ENCODE measurements around the gene SLA2.

- no peak for TF ChIP-seq GLIS3 (CRISPR knock-in tag; IDR thresholded peaks at IDR 0.05)
- TF ChIP-seq ARNTL (CRISPR knock-in tag; IDR thresholded peaks at IDR 0.05; ENCODE audit: borderline replicate concordance, low read depth), result no peak
- no peak for TF ChIP-seq ZNF565 (CRISPR knock-in tag; conservative IDR thresholded peaks at IDR 0.05; ENCODE audit: low read depth)
- no peak for TF ChIP-seq ZFP30 (CRISPR knock-in tag; IDR thresholded peaks at IDR 0.05)
- TF ChIP-seq TCF4 (CRISPR knock-in tag; IDR thresholded peaks at IDR 0.05; ENCODE audit: borderline replicate concordance), result no peak
- no peak for TF ChIP-seq SNAI2 (CRISPR knock-in tag; IDR thresholded peaks at IDR 0.05)
- TF ChIP-seq, protein P1, sequence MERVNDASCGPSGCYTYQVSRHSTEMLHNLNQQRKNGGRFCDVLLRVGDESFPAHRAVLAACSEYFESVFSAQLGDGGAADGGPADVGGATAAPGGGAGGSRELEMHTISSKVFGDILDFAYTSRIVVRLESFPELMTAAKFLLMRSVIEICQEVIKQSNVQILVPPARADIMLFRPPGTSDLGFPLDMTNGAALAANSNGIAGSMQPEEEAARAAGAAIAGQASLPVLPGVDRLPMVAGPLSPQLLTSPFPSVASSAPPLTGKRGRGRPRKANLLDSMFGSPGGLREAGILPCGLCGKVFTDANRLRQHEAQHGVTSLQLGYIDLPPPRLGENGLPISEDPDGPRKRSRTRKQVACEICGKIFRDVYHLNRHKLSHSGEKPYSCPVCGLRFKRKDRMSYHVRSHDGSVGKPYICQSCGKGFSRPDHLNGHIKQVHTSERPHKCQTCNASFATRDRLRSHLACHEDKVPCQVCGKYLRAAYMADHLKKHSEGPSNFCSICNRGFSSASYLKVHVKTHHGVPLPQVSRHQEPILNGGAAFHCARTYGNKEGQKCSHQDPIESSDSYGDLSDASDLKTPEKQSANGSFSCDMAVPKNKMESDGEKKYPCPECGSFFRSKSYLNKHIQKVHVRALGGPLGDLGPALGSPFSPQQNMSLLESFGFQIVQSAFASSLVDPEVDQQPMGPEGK (CRISPR knock-in tag; IDR thresholded peaks at IDR 0.05; ENCODE audit: borderline replicate concordance), result no peak
- TF ChIP-seq, protein P2, sequence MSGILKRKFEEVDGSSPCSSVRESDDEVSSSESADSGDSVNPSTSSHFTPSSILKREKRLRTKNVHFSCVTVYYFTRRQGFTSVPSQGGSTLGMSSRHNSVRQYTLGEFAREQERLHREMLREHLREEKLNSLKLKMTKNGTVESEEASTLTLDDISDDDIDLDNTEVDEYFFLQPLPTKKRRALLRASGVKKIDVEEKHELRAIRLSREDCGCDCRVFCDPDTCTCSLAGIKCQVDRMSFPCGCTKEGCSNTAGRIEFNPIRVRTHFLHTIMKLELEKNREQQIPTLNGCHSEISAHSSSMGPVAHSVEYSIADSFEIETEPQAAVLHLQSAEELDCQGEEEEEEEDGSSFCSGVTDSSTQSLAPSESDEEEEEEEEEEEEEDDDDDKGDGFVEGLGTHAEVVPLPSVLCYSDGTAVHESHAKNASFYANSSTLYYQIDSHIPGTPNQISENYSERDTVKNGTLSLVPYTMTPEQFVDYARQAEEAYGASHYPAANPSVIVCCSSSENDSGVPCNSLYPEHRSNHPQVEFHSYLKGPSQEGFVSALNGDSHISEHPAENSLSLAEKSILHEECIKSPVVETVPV (CRISPR knock-in tag; IDR thresholded peaks at IDR 0.05), result no peak
- TF ChIP-seq ESRRG (CRISPR knock-in tag; IDR thresholded peaks at IDR 0.05), result no peak
These were observed 682 bp upstream of the SLA2 start for GRCh38 chr20:36646678-36647077.

All from SK-N-SH treated with all-trans-retinoic acid at 6 μM for 48 hours (cell line).